WERI-Rb-1 (cell line): ENCODE data around the gene PACSIN3.

Source experiments
- DNase-seq: peaks from one replicate; pipeline ENCODE4 v3.0.0-alpha.2; 2020
- H3K27ac ChIP-seq: fragments of 250-450 bp; sonication (Bioruptor Pico); 2 replicates; pipeline ENCODE4 v1.5.1; 2020; ENCODE audit warnings: mild to moderate bottlenecking, moderate library complexity
- H3K27me3 ChIP-seq: fragments of 250-450 bp; sonication (Bioruptor Pico); 2 replicates; pipeline ENCODE4 v1.5.1; 2021; ENCODE audit warnings: mild to moderate bottlenecking, low read depth, moderate library complexity; ENCODE audit not compliant: insufficient read depth, severe bottlenecking
- H3K36me3 ChIP-seq: fragments of 250-450 bp; sonication (Bioruptor Pico); 2 replicates; pipeline ENCODE4 v1.5.1; 2020; ENCODE audit warnings: mild to moderate bottlenecking, moderate library complexity
- H3K4me3 ChIP-seq: 2 replicates; pipeline ENCODE4 v1.5.1; 2011; ENCODE audit warnings: low read depth, mild to moderate bottlenecking, control low read depth, low read length
- H3K9me3 ChIP-seq: fragments of 250-450 bp; sonication (Bioruptor Pico); 2 replicates; pipeline ENCODE4 v1.5.1; 2021; ENCODE audit warnings: mild to moderate bottlenecking, moderate library complexity; ENCODE audit not compliant: severe bottlenecking
- CTCF ChIP-seq: IDR thresholded peaks from 2 replicates; pipeline ENCODE4 v1.5.1; 2011; ENCODE audit warnings: low read depth, mild to moderate bottlenecking, control low read depth, inconsistent platforms, low read length

PACSIN3 gene

GRCh38 chr11:47183969-47184368 is 2.3 kb downstream of the PACSIN3 start:
- H3K4me3 ChIP-seq, result no peak overlapping the region
- TF ChIP-seq CTCF, result no peak
- DNase-seq, result no peak
- H3K9me3 ChIP-seq, result no peaks in the 10 kb centered on the region
- H3K27me3 ChIP-seq, result no peaks in the 10 kb centered on the region
- H3K36me3 ChIP-seq, result peaks cover 10% of the 10 kb centered on the region
- H3K27ac ChIP-seq, result no peak overlapping the region

- H3K27ac ChIP-seq, result no peak overlapping the region
- no peak overlapping the region for H3K4me3 ChIP-seq
- DNase-seq, result no peak
- no peaks in the 10 kb centered on the region for H3K9me3 ChIP-seq
- no peak for TF ChIP-seq CTCF
- H3K36me3 ChIP-seq, result peaks cover 18% of the 10 kb centered on the region
- H3K27me3 ChIP-seq, result no peaks in the 10 kb centered on the region
Observed at GRCh38 chr11:47183031-47183856, 3.0 kb downstream of the PACSIN3 start.

GRCh38 chr11:47182380-47182779 is 3.9 kb downstream of the PACSIN3 start:
- Histone ChIP-seq H3K9me3 (no peaks in the 10 kb centered on the region), H3K27me3 (no peaks in the 10 kb centered on the region), H3K27ac (no peak overlapping the region), H3K4me3 (no peak overlapping the region), H3K36me3 (peaks cover 23% of the 10 kb centered on the region)
- TF ChIP-seq CTCF, result no peak
- no peak for DNase-seq

GRCh38 chr11:47181271-47181670 is 5.0 kb downstream of the PACSIN3 start:
- Histone ChIP-seq H3K27me3 (no peaks in the 10 kb centered on the region), H3K36me3 (peaks cover 26% of the 10 kb centered on the region), H3K9me3 (no peaks in the 10 kb centered on the region), H3K27ac (no peak overlapping the region), H3K4me3 (no peak overlapping the region)
- TF ChIP-seq CTCF, result no peak
- DNase-seq, result no peak

GRCh38 chr11:47180006-47180787 is 6.0 kb downstream of the PACSIN3 start:
- H3K36me3 ChIP-seq, result peaks cover 32% of the 10 kb centered on the region
- no peak overlapping the region for H3K4me3 ChIP-seq
- H3K27ac ChIP-seq, result no peak overlapping the region
- H3K27me3 ChIP-seq, result no peaks in the 10 kb centered on the region
- no peaks in the 10 kb centered on the region for H3K9me3 ChIP-seq
- no peak for TF ChIP-seq CTCF
- no peak for DNase-seq
